ENCODE results near the gene SHB.

Gene SHB

GRCh38 chr9:37989701-37990100 is 79.3 kb downstream of the SHB start:
- no peaks in the 10 kb centered on the region for H3K9me3 ChIP-seq (ENCODE audit: control insufficient read depth, insufficient read depth, low read length)
- H3K27ac ChIP-seq (ENCODE audit: low read depth, low read length): no peak overlapping the region
- H3K9ac ChIP-seq (ENCODE audit: low read depth, low read length): no peak overlapping the region
- H3K36me3 ChIP-seq (ENCODE audit: control insufficient read depth, insufficient read depth, low read length): no peaks in the 10 kb centered on the region
- no peak overlapping the region for H3K4me3 ChIP-seq (ENCODE audit: low read depth, low read length)
- H3K4me1 ChIP-seq (ENCODE audit: control insufficient read depth, insufficient read depth, low read length): no peaks in the 10 kb centered on the region
- no peaks in the 10 kb centered on the region for H3K27me3 ChIP-seq (ENCODE audit: control insufficient read depth, insufficient read depth, low read length)

GRCh38 chr9:37988602-37989001 is 80.4 kb downstream of the SHB start:
- H3K36me3 ChIP-seq (ENCODE audit: control insufficient read depth, insufficient read depth, low read length): no peaks in the 10 kb centered on the region
- H3K27ac ChIP-seq (ENCODE audit: low read depth, low read length): no peak overlapping the region
- H3K4me3 ChIP-seq (ENCODE audit: low read depth, low read length): no peak overlapping the region
- H3K4me1 ChIP-seq (ENCODE audit: control insufficient read depth, insufficient read depth, low read length): no peaks in the 10 kb centered on the region
- no peak overlapping the region for H3K9ac ChIP-seq (ENCODE audit: low read depth, low read length)
- no peaks in the 10 kb centered on the region for H3K27me3 ChIP-seq (ENCODE audit: control insufficient read depth, insufficient read depth, low read length)
- no peaks in the 10 kb centered on the region for H3K9me3 ChIP-seq (ENCODE audit: control insufficient read depth, insufficient read depth, low read length)

- Histone ChIP-seq H3K4me1 (ENCODE audit: control insufficient read depth, insufficient read depth, low read length) (no peaks in the 10 kb centered on the region), H3K27me3 (ENCODE audit: control insufficient read depth, insufficient read depth, low read length) (no peaks in the 10 kb centered on the region), H3K36me3 (ENCODE audit: control insufficient read depth, insufficient read depth, low read length) (no peaks in the 10 kb centered on the region), H3K27ac (ENCODE audit: low read depth, low read length) (no peak overlapping the region), H3K9ac (ENCODE audit: low read depth, low read length) (no peak overlapping the region), H3K4me3 (ENCODE audit: low read depth, low read length) (no peak overlapping the region), H3K9me3 (ENCODE audit: control insufficient read depth, insufficient read depth, low read length) (no peaks in the 10 kb centered on the region)
Observed at GRCh38 chr9:37988041-37988440, 81.0 kb downstream of the SHB start.

- Histone ChIP-seq H3K27ac (ENCODE audit: low read depth, low read length) (no peak overlapping the region), H3K4me3 (ENCODE audit: low read depth, low read length) (no peak overlapping the region), H3K9me3 (ENCODE audit: control insufficient read depth, insufficient read depth, low read length) (no peaks in the 10 kb centered on the region), H3K9ac (ENCODE audit: low read depth, low read length) (no peak overlapping the region), H3K27me3 (ENCODE audit: control insufficient read depth, insufficient read depth, low read length) (no peaks in the 10 kb centered on the region), H3K36me3 (ENCODE audit: control insufficient read depth, insufficient read depth, low read length) (no peaks in the 10 kb centered on the region), H3K4me1 (ENCODE audit: control insufficient read depth, insufficient read depth, low read length) (no peaks in the 10 kb centered on the region)
Observed at GRCh38 chr9:37987467-37987981, 81.5 kb downstream of the SHB start.

GRCh38 chr9:37986771-37987258 is 82.2 kb downstream of the SHB start:
- no peak overlapping the region for H3K27ac ChIP-seq (ENCODE audit: low read depth, low read length)
- H3K27me3 ChIP-seq (ENCODE audit: control insufficient read depth, insufficient read depth, low read length): no peaks in the 10 kb centered on the region
- no peak overlapping the region for H3K9ac ChIP-seq (ENCODE audit: low read depth, low read length)
- no peak overlapping the region for H3K4me3 ChIP-seq (ENCODE audit: low read depth, low read length)
- H3K9me3 ChIP-seq (ENCODE audit: control insufficient read depth, insufficient read depth, low read length): no peaks in the 10 kb centered on the region
- no peaks in the 10 kb centered on the region for H3K4me1 ChIP-seq (ENCODE audit: control insufficient read depth, insufficient read depth, low read length)
- H3K36me3 ChIP-seq (ENCODE audit: control insufficient read depth, insufficient read depth, low read length): no peaks in the 10 kb centered on the region

- H3K4me3 ChIP-seq (ENCODE audit: low read depth, low read length): no peak overlapping the region
- H3K9ac ChIP-seq (ENCODE audit: low read depth, low read length): no peak overlapping the region
- H3K9me3 ChIP-seq (ENCODE audit: control insufficient read depth, insufficient read depth, low read length): no peaks in the 10 kb centered on the region
- H3K4me1 ChIP-seq (ENCODE audit: control insufficient read depth, insufficient read depth, low read length): no peaks in the 10 kb centered on the region
- no peaks in the 10 kb centered on the region for H3K27me3 ChIP-seq (ENCODE audit: control insufficient read depth, insufficient read depth, low read length)
- no peak overlapping the region for H3K27ac ChIP-seq (ENCODE audit: low read depth, low read length)
- no peaks in the 10 kb centered on the region for H3K36me3 ChIP-seq (ENCODE audit: control insufficient read depth, insufficient read depth, low read length)
Observed at GRCh38 chr9:37986001-37986400, 83.0 kb downstream of the SHB start.

GRCh38 chr9:37984672-37985611 is 84.1 kb downstream of the SHB start:
- Histone ChIP-seq H3K36me3 (ENCODE audit: control insufficient read depth, insufficient read depth, low read length) (no peaks in the 10 kb centered on the region), H3K9me3 (ENCODE audit: control insufficient read depth, insufficient read depth, low read length) (no peaks in the 10 kb centered on the region), H3K4me3 (ENCODE audit: low read depth, low read length) (no peak overlapping the region), H3K27ac (ENCODE audit: low read depth, low read length) (no peak overlapping the region), H3K4me1 (ENCODE audit: control insufficient read depth, insufficient read depth, low read length) (no peaks in the 10 kb centered on the region), H3K27me3 (ENCODE audit: control insufficient read depth, insufficient read depth, low read length) (no peaks in the 10 kb centered on the region), H3K9ac (ENCODE audit: low read depth, low read length) (no peak overlapping the region)

GRCh38 chr9:37984278-37984671 is 84.8 kb downstream of the SHB start:
- H3K4me1 ChIP-seq (ENCODE audit: control insufficient read depth, insufficient read depth, low read length): no peaks in the 10 kb centered on the region
- no peaks in the 10 kb centered on the region for H3K36me3 ChIP-seq (ENCODE audit: control insufficient read depth, insufficient read depth, low read length)
- no peak overlapping the region for H3K4me3 ChIP-seq (ENCODE audit: low read depth, low read length)
- no peak overlapping the region for H3K9ac ChIP-seq (ENCODE audit: low read depth, low read length)
- H3K27me3 ChIP-seq (ENCODE audit: control insufficient read depth, insufficient read depth, low read length): no peaks in the 10 kb centered on the region
- H3K27ac ChIP-seq (ENCODE audit: low read depth, low read length): no peak overlapping the region
- no peaks in the 10 kb centered on the region for H3K9me3 ChIP-seq (ENCODE audit: control insufficient read depth, insufficient read depth, low read length)

GRCh38 chr9:37983381-37984067 is 85.5 kb downstream of the SHB start:
- Histone ChIP-seq H3K27me3 (ENCODE audit: control insufficient read depth, insufficient read depth, low read length) (no peaks in the 10 kb centered on the region), H3K9me3 (ENCODE audit: control insufficient read depth, insufficient read depth, low read length) (no peaks in the 10 kb centered on the region), H3K4me3 (ENCODE audit: low read depth, low read length) (no peak overlapping the region), H3K36me3 (ENCODE audit: control insufficient read depth, insufficient read depth, low read length) (no peaks in the 10 kb centered on the region), H3K27ac (ENCODE audit: low read depth, low read length) (no peak overlapping the region), H3K4me1 (ENCODE audit: control insufficient read depth, insufficient read depth, low read length) (no peaks in the 10 kb centered on the region), H3K9ac (ENCODE audit: low read depth, low read length) (no peak overlapping the region)

GRCh38 chr9:37979844-37980243 is 89.2 kb downstream of the SHB start:
- no peak overlapping the region for H3K27ac ChIP-seq (ENCODE audit: low read depth, low read length)
- no peak overlapping the region for H3K4me3 ChIP-seq (ENCODE audit: low read depth, low read length)
- no peaks in the 10 kb centered on the region for H3K27me3 ChIP-seq (ENCODE audit: control insufficient read depth, insufficient read depth, low read length)
- peaks cover 3% of the 10 kb centered on the region; the same call in 1 of the 2 replicates for H3K4me1 ChIP-seq (ENCODE audit: control insufficient read depth, insufficient read depth, low read length)
- no peaks in the 10 kb centered on the region for H3K9me3 ChIP-seq (ENCODE audit: control insufficient read depth, insufficient read depth, low read length)
- no peaks in the 10 kb centered on the region for H3K36me3 ChIP-seq (ENCODE audit: control insufficient read depth, insufficient read depth, low read length)
- H3K9ac ChIP-seq (ENCODE audit: low read depth, low read length): no peak overlapping the region

- no peaks in the 10 kb centered on the region for H3K36me3 ChIP-seq (ENCODE audit: control insufficient read depth, insufficient read depth, low read length)
- no peaks in the 10 kb centered on the region for H3K9me3 ChIP-seq (ENCODE audit: control insufficient read depth, insufficient read depth, low read length)
- H3K27ac ChIP-seq (ENCODE audit: low read depth, low read length): no peak overlapping the region
- peaks cover 5% of the 10 kb centered on the region; the same call in 1 of the 2 replicates for H3K4me1 ChIP-seq (ENCODE audit: control insufficient read depth, insufficient read depth, low read length)
- H3K4me3 ChIP-seq (ENCODE audit: low read depth, low read length): no peak overlapping the region
- H3K27me3 ChIP-seq (ENCODE audit: control insufficient read depth, insufficient read depth, low read length): no peaks in the 10 kb centered on the region
- H3K9ac ChIP-seq (ENCODE audit: low read depth, low read length): no peak overlapping the region
Observed at GRCh38 chr9:37978983-37979382, 90.0 kb downstream of the SHB start.

Data from HUES48 (cell line).